KMS-11 (cell line): ENCODE measurements around the gene CTNNA2.

ENCODE experiments used
- H2AFZ ChIP-seq: fragments of 200-600 bp; sonication (generic); 2 replicates; pipeline ENCODE4 v1.6.1; 2016; ENCODE audit warnings: antibody characterized with exemption, mixed run types, low read depth
- H3K27ac ChIP-seq: fragments of 200-600 bp; sonication (generic); 2 replicates; pipeline ENCODE4 v1.6.1; 2016; ENCODE audit warnings: mild to moderate bottlenecking, mixed run types
- H3K27me3 ChIP-seq: fragments of 200-600 bp; sonication (generic); 2 replicates; pipeline ENCODE4 v1.6.1; 2017; ENCODE audit warnings: mild to moderate bottlenecking, low read depth, mixed run types, moderate library complexity; ENCODE audit not compliant: insufficient read depth
- H3K36me3 ChIP-seq: fragments of 200-600 bp; sonication (generic); 2 replicates; pipeline ENCODE4 v1.6.1; 2017; ENCODE audit warnings: mild to moderate bottlenecking, mixed run types; ENCODE audit not compliant: insufficient read depth
- H3K4me1 ChIP-seq: fragments of 200-600 bp; sonication (generic); 2 replicates; pipeline ENCODE4 v1.6.1; 2016; ENCODE audit warnings: mild to moderate bottlenecking, low read depth, mixed run types; ENCODE audit not compliant: poor library complexity, severe bottlenecking
- H3K4me2 ChIP-seq: fragments of 200-600 bp; sonication (generic); 2 replicates; pipeline ENCODE4 v1.7.0; 2016; ENCODE audit warnings: mild to moderate bottlenecking, mixed run types
- H3K4me3 ChIP-seq: fragments of 200-600 bp; sonication (generic); IDR thresholded peaks from 2 replicates; pipeline ENCODE4 v1.6.1; 2017; ENCODE audit warnings: low read depth, low read length, mixed read lengths; ENCODE audit not compliant: insufficient read depth
- H3K79me2 ChIP-seq: fragments of 200-600 bp; sonication (generic); 2 replicates; pipeline ENCODE4 v1.6.1; 2016; ENCODE audit warnings: low read depth, mixed run types; ENCODE audit not compliant: insufficient read depth
- H3K9ac ChIP-seq: fragments of 200-600 bp; sonication (generic); 2 replicates; pipeline ENCODE4 v1.6.1; 2016; ENCODE audit warnings: mild to moderate bottlenecking, mixed run types
- H4K20me1 ChIP-seq: fragments of 200-600 bp; sonication (generic); 2 replicates; pipeline ENCODE4 v1.6.1; 2016; ENCODE audit warnings: mild to moderate bottlenecking, mixed run types; ENCODE audit not compliant: insufficient read depth
- CTCF ChIP-seq: fragments of 200-600 bp; sonication (generic); conservative IDR thresholded peaks from 2 replicates; pipeline ENCODE4 v1.6.1; 2017; ENCODE audit warnings: low read depth, mild to moderate bottlenecking, antibody characterized with exemption, low read length, moderate library complexity, mixed read lengths

The CTNNA2 gene

GRCh38 chr2:80573950-80574349 is 1061.1 kb downstream of the CTNNA2 start:
- Histone ChIP-seq H3K4me2 (no peak overlapping the region), H3K36me3 (no peaks in the 10 kb centered on the region), H3K27me3 (no peaks in the 10 kb centered on the region), H3K27ac (no peak overlapping the region), H3K4me3 (no peak overlapping the region), H3K79me2 (no peaks in the 10 kb centered on the region), H2AFZ (no peak overlapping the region), H3K4me1 (no peaks in the 10 kb centered on the region), H3K9ac (no peak overlapping the region), H4K20me1 (no peaks in the 10 kb centered on the region)
- no peak for TF ChIP-seq CTCF

- Histone ChIP-seq H3K4me2 (no peak overlapping the region), H3K27ac (no peak overlapping the region), H3K4me3 (no peak overlapping the region), H3K79me2 (no peaks in the 10 kb centered on the region), H3K36me3 (no peaks in the 10 kb centered on the region), H3K9ac (no peak overlapping the region), H4K20me1 (no peaks in the 10 kb centered on the region), H3K4me1 (no peaks in the 10 kb centered on the region), H2AFZ (no peak overlapping the region), H3K27me3 (no peaks in the 10 kb centered on the region)
- no peak for TF ChIP-seq CTCF
Observed at GRCh38 chr2:80579756-80580155, 1066.9 kb downstream of the CTNNA2 start.

- no peak overlapping the region for H2AFZ ChIP-seq
- H3K79me2 ChIP-seq = no peaks in the 10 kb centered on the region
- no peaks in the 10 kb centered on the region for H3K36me3 ChIP-seq
- no peaks in the 10 kb centered on the region for H3K4me1 ChIP-seq
- no peak for TF ChIP-seq CTCF
- H3K27me3 ChIP-seq = no peaks in the 10 kb centered on the region
- no peak overlapping the region for H3K27ac ChIP-seq
- no peak overlapping the region for H3K9ac ChIP-seq
- H3K4me2 ChIP-seq = no peak overlapping the region
- H4K20me1 ChIP-seq = no peaks in the 10 kb centered on the region
- no peak overlapping the region for H3K4me3 ChIP-seq
Observed at GRCh38 chr2:80591233-80591632, 1078.4 kb downstream of the CTNNA2 start.

GRCh38 chr2:80592106-80592505 is 1079.3 kb downstream of the CTNNA2 start:
- Histone ChIP-seq H3K36me3 (no peaks in the 10 kb centered on the region), H3K4me3 (no peak overlapping the region), H3K9ac (no peak overlapping the region), H3K27me3 (no peaks in the 10 kb centered on the region), H3K4me2 (no peak overlapping the region), H3K27ac (no peak overlapping the region), H3K79me2 (no peaks in the 10 kb centered on the region), H2AFZ (no peak overlapping the region), H4K20me1 (no peaks in the 10 kb centered on the region), H3K4me1 (no peaks in the 10 kb centered on the region)
- no peak for TF ChIP-seq CTCF

- Histone ChIP-seq H3K4me1 (no peaks in the 10 kb centered on the region), H4K20me1 (no peaks in the 10 kb centered on the region), H3K27ac (no peak overlapping the region), H3K9ac (no peak overlapping the region), H3K27me3 (no peaks in the 10 kb centered on the region), H2AFZ (no peak overlapping the region), H3K79me2 (no peaks in the 10 kb centered on the region), H3K4me2 (no peak overlapping the region), H3K4me3 (no peak overlapping the region), H3K36me3 (no peaks in the 10 kb centered on the region)
- no peak for TF ChIP-seq CTCF
Observed at GRCh38 chr2:80610108-80610507, 1097.3 kb downstream of the CTNNA2 start.
